A549 (cell line): ENCODE measurements around the gene TSKS. TPM values are rescaled to one million over a fixed set of nuclear protein-coding genes. Genes with fewer than 3 reads are reported as not detected.

Experiments used
- ATAC-seq, 2 experiments: fragments of 200-7000 bp in 1 of 2; fragments of >200 bp in 1 of 2; cut with Nextera tagmentation in 1 of 2; cut with Tn5 transposase in 1 of 2; 3 replicates each; pipeline versions ENCODE4 v1.8.0 to v1.9.1; 2018 to 2020; ENCODE audit warnings: mild to moderate bottlenecking in 1 of 2, moderate library complexity in 1 of 2
- CTCF ChIA-PET: fragments of 300-600 bp; sonication (Branson Sonifier 250); formaldehyde crosslinking; extraction: SDS; loops from one replicate; lab custom pipeline; 2021; ENCODE audit warnings: antibody characterized with exemption, inconsistent platforms; lab: Yijun Ruan, JAX
- POLR2A ChIA-PET: fragments of 350-600 bp; formaldehyde crosslinking; extraction: SDS; loops from one replicate; lab custom pipeline; 2021; ENCODE audit warnings: antibody characterized with exemption, inconsistent platforms; lab: Yijun Ruan, JAX
- DNase-seq, 2 experiments: peaks; one replicate each; pipeline versions ENCODE4 v3.0.0 to v3.0.0-alpha.2; 2011 to 2016; ENCODE audit warnings: low read depth in 1 of 2, low spot score in 1 of 2
- FAIRE-seq: peaks from 2 replicates; lab custom pipeline; 2011; peaks lifted over from hg19 to GRCh38; lab: Jason Lieb, UNC
- H3K27ac ChIP-seq, 2 experiments: fragments of >200 bp; sonication (Bioruptor Twin); formaldehyde crosslinking; 3 replicates each; pipeline ENCODE4 v1.5.1; 2016 to 2017
- H3K4me1 ChIP-seq: fragments of >200 bp; sonication (Bioruptor Twin); formaldehyde crosslinking; 3 replicates; pipeline ENCODE4 v1.6.1; 2016
- H3K4me2 ChIP-seq: fragments of >200 bp; sonication (Bioruptor Twin); formaldehyde crosslinking; 3 replicates; pipeline ENCODE4 v1.6.1; 2016
- H3K4me3 ChIP-seq: fragments of >200 bp; sonication (Bioruptor Twin); formaldehyde crosslinking; 3 replicates; pipeline ENCODE4 v1.5.1; 2016
- H3K9me3 ChIP-seq: fragments of >200 bp; sonication (Bioruptor Twin); formaldehyde crosslinking; 3 replicates; pipeline ENCODE4 v1.6.1; 2016
- CBX2 ChIP-seq: fragments of 200-600 bp; sonication (generic); IDR thresholded peaks from 2 replicates; pipeline ENCODE4 v1.6.1; 2016; ENCODE audit warnings: low read depth, mild to moderate bottlenecking, borderline replicate concordance
- CBX8 ChIP-seq: fragments of 200-600 bp; sonication (generic); IDR thresholded peaks from 2 replicates; pipeline ENCODE4 v1.6.1; 2016
- CEBPB ChIP-seq, 2 experiments: fragments of >200 bp in 1 of 2; sonication (Bioruptor Twin) in 1 of 2; formaldehyde crosslinking in 1 of 2; IDR thresholded peaks; 2 replicates each; pipeline ENCODE4 v1.6.1; 2012 to 2016
- CHD2 ChIP-seq: fragments of 150-350 bp; IDR thresholded peaks from 2 replicates; pipeline ENCODE4 v1.6.1; 2014; ENCODE audit warnings: low read length; ENCODE audit not compliant: partially characterized antibody
- ESRRA ChIP-seq: fragments of 150-350 bp; IDR thresholded peaks from 2 replicates; pipeline ENCODE4 v1.6.1; 2014; ENCODE audit warnings: mild to moderate bottlenecking, low read length, borderline replicate concordance
- HEYL ChIP-seq: fragments of 250-450 bp; sonication (Bioruptor Pico); IDR thresholded peaks from 2 replicates; pipeline ENCODE4 v1.8.0; 2021; ENCODE audit warnings: mild to moderate bottlenecking, moderate library complexity
- JUNB ChIP-seq: fragments of >200 bp; sonication (Bioruptor Twin); formaldehyde crosslinking; IDR thresholded peaks from 2 replicates; pipeline ENCODE4 v1.6.1; 2016
- MAZ ChIP-seq: fragments of 150-350 bp; IDR thresholded peaks from 2 replicates; pipeline ENCODE4 v1.6.1; 2014; ENCODE audit warnings: antibody characterized with exemption, low read depth, low read length, borderline replicate concordance
- MYC ChIP-seq: IDR thresholded peaks from 2 replicates; pipeline ENCODE4 v1.6.1; 2012; ENCODE audit warnings: mild to moderate bottlenecking, inconsistent platforms, low read length, improper control_type of control experiment, borderline replicate concordance
- NFE2L2 ChIP-seq: fragments of 150-350 bp; conservative IDR thresholded peaks from 2 replicates; pipeline ENCODE4 v1.6.1; 2014; ENCODE audit warnings: low read length
- NPAS2 ChIP-seq: fragments of 250-450 bp; sonication (Bioruptor Pico); IDR thresholded peaks from 2 replicates; pipeline ENCODE4 v1.8.0; 2022; ENCODE audit warnings: mild to moderate bottlenecking, moderate library complexity, borderline replicate concordance
- POLR2A ChIP-seq: IDR thresholded peaks from 2 replicates; pipeline ENCODE4 v1.6.1; 2012; ENCODE audit warnings: mild to moderate bottlenecking, low read length
- RAD21 ChIP-seq, 2 experiments: fragments of >200 bp in 1 of 2; sonication (Bioruptor Twin) in 1 of 2; formaldehyde crosslinking in 1 of 2; IDR thresholded peaks in 1 of 2; conservative IDR thresholded peaks in 1 of 2; 2 replicates in 1 of 2; 3 replicates in 1 of 2; pipeline ENCODE4 v1.6.1; 2012 to 2018; ENCODE audit warnings: inconsistent platforms in 1 of 2
- RFX5 ChIP-seq: fragments of 450-650 bp; IDR thresholded peaks from 2 replicates; pipeline ENCODE4 v1.7.1; 2014; ENCODE audit warnings: antibody characterized with exemption, mild to moderate bottlenecking, moderate library complexity
- ZC3H11A ChIP-seq: fragments of 450-650 bp; IDR thresholded peaks from 2 replicates; pipeline ENCODE4 v1.6.1; 2014; ENCODE audit warnings: antibody characterized with exemption, mild to moderate bottlenecking
- ZFP36 ChIP-seq: fragments of 450-650 bp; IDR thresholded peaks from 2 replicates; pipeline ENCODE4 v1.6.1; 2014; ENCODE audit warnings: borderline replicate concordance; ENCODE audit not compliant: partially characterized antibody
- ZSCAN20 ChIP-seq: fragments of 250-450 bp; sonication (Bioruptor Pico); IDR thresholded peaks from 2 replicates; pipeline ENCODE4 v1.8.0; 2022; ENCODE audit warnings: mild to moderate bottlenecking, moderate library complexity
- WGBS: methylation state at CpG from one replicate; pipeline ENCODE4 v1.1.6; 2017; ENCODE audit errors: missing lambda C conversion rate; 5-methylcytosine and 5-hydroxymethylcytosine counted together
- polyA plus RNA-seq, 4 experiments: library from polyadenylated mRNA; depleted of rRNA in 3 of 4; stranded (reverse); fragments of >200 nt; fragmentation: RNase III in 1 of 4; extraction: RNeasy Plus Mini Kit Qiagen cat#74134 plus additional on column Dnase treatment in 1 of 4; gene quantifications; 2 replicates in 3 of 4; 3 replicates in 1 of 4; pipeline ENCODE4 v1.2.3, GENCODE V29; 2011 to 2017
- TF ChIP-seq, protein P1 (sequence below): fragments of 200-600 bp; sonication (generic); IDR thresholded peaks from 2 replicates; pipeline ENCODE4 v1.6.1; 2016; ENCODE audit warnings: antibody characterized with exemption, mild to moderate bottlenecking, moderate library complexity
- TF ChIP-seq, protein P2 (sequence below): fragments of >200 bp; sonication (Bioruptor Twin); formaldehyde crosslinking; IDR thresholded peaks from 2 replicates; pipeline ENCODE4 v1.6.1; 2016
- TF ChIP-seq, protein P3 (sequence below): fragments of 450-650 bp; IDR thresholded peaks from 2 replicates; pipeline ENCODE4 v1.6.1; 2014; ENCODE audit warnings: antibody characterized with exemption
- TF ChIP-seq, protein P4 (sequence below): fragments of >200 bp; sonication (Bioruptor Twin); formaldehyde crosslinking; IDR thresholded peaks from 3 replicates; pipeline ENCODE4 v1.5.1; 2016

TSKS gene
- polyA plus RNA-seq, 2 of the 4 experiments (the other 2 are of a cell fraction) = not detected

DNA sequence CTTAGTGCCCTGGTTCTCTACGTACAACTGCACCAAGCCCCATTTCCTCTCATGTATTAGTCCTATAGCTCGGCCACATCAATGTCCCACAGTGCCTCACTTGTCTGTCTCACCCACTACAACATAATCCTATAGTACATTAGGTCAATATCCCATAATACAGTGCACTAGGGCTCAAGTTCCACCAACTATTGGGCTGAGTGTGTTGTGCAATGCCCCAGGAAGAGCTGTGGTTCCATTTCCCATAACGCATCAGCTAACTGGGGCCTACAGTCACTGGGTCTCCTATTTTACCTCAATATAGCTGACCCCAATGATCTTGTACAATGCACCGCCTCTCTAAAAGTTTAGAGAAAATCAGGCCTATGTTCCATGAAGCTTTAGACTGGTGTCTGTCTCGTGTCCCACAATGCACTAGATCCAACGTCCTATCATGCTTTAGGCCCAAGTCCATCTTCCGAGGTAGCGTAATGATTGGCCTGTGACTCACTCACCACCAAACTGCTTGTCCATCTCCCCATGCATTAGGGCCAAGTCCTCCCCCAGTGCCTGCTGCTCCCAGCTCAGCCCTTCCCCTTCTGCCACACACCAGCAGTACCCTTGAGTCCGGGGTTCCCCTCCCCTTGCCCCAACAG, 21.8 kb downstream of the TSKS start:
- FAIRE-seq = no peak
- Histone ChIP-seq H3K9me3 (no peaks in the 10 kb centered on the region), H3K27ac (no peak overlapping the region), H3K4me3 (no peak overlapping the region), H3K4me2 (no peak overlapping the region), H3K4me1 (no peaks in the 10 kb centered on the region)
- TF ChIP-seq RAD21 (conservative IDR thresholded peaks at IDR 0.05 in 1 of 2, IDR thresholded peaks at IDR 0.05 in 1 of 2) = no peak
- TF ChIP-seq, protein P1, sequence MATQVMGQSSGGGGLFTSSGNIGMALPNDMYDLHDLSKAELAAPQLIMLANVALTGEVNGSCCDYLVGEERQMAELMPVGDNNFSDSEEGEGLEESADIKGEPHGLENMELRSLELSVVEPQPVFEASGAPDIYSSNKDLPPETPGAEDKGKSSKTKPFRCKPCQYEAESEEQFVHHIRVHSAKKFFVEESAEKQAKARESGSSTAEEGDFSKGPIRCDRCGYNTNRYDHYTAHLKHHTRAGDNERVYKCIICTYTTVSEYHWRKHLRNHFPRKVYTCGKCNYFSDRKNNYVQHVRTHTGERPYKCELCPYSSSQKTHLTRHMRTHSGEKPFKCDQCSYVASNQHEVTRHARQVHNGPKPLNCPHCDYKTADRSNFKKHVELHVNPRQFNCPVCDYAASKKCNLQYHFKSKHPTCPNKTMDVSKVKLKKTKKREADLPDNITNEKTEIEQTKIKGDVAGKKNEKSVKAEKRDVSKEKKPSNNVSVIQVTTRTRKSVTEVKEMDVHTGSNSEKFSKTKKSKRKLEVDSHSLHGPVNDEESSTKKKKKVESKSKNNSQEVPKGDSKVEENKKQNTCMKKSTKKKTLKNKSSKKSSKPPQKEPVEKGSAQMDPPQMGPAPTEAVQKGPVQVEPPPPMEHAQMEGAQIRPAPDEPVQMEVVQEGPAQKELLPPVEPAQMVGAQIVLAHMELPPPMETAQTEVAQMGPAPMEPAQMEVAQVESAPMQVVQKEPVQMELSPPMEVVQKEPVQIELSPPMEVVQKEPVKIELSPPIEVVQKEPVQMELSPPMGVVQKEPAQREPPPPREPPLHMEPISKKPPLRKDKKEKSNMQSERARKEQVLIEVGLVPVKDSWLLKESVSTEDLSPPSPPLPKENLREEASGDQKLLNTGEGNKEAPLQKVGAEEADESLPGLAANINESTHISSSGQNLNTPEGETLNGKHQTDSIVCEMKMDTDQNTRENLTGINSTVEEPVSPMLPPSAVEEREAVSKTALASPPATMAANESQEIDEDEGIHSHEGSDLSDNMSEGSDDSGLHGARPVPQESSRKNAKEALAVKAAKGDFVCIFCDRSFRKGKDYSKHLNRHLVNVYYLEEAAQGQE = no peak
- TF ChIP-seq JUNB = no peak
- TF ChIP-seq, protein P2, sequence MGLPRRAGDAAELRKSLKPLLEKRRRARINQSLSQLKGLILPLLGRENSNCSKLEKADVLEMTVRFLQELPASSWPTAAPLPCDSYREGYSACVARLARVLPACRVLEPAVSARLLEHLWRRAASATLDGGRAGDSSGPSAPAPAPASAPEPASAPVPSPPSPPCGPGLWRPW = no peak
- TF ChIP-seq ESRRA = no peak
- no peak for TF ChIP-seq MAZ
- TF ChIP-seq CEBPB (IDR thresholded peaks at IDR 0.05) = 0 out of 4 replicates have a peak, but pooled peaks of 1 of the 2 experiments have one; percentile 31
- ChIA-PET POLR2A (no interaction called here), CTCF (interaction anchor here (0.8 to 1.6 kb wide), 7 partner anchors 12 to 69 kb away, joined by 3 to 6 read pairs (median 3); partner anchors contain the start of gene PRMT1)
- no peak for ATAC-seq
- DNase-seq = no peak
- 78% methylated on average over 9 of the region's 9 CpGs for WGBS

DNA sequence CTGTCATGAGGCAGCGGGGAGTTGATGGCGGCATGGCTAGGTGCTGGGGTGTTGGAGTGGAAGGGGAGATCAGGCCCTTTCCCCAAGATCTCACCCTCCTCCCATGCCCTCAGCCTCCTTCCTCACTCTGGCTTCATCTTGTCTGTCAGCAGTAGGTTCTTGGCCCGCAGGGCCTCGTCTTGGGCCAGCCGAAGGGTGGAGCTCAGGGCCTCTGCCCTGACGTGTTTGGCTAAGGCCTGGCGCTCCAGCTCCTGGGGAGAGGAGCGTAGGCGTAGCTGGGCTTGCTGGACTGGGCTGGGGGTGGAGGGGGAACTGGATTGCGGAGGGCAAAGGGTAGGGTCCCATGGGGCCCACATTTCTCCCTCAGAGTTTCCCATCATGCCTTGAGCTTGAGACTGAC, 23.2 kb downstream of the TSKS start:
- ChIA-PET CTCF (interaction anchor here (1.4 to 1.6 kb wide), 2 partner anchors 12 to 59 kb away, joined by 3 to 6 read pairs; no protein-coding TSS in a partner anchor), POLR2A (no interaction called here)
- DNase-seq (no peak), FAIRE-seq (no peak), ATAC-seq (no peak)
- Histone ChIP-seq H3K4me3 (no peak overlapping the region), H3K4me1 (no peaks in the 10 kb centered on the region), H3K27ac (no peak overlapping the region), H3K9me3 (no peaks in the 10 kb centered on the region), H3K4me2 (no peak overlapping the region)
- WGBS = 93% methylated on average over 10 of the region's 10 CpGs
- TF ChIP-seq NFE2L2 = no peak
- TF ChIP-seq MYC = no peak
- TF ChIP-seq, protein P1 = no peak
- no peak for TF ChIP-seq ZSCAN20 (CRISPR knock-in tag)
- peak; percentile 22; the same call in 1 of the 2 replicates for TF ChIP-seq POLR2A

DNA sequence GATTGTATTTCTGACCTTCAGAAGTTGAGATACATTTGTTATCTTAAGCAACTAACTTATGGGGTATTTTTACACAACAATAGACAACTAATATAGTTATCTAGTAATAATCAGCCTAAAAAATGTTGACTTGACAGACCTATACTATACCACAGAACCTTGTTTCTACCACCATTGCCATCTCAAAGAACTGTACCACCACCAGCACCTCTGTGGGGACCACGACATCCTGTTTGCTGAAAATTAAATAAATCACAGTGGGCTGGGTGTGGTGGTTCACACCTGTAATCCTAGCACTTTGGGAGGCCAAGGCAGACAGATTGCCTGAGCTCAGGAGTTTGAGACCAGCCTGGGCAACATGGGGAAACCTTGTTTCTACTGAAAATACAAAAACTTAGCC, 24.0 kb downstream of the TSKS start:
- Histone ChIP-seq H3K4me3 (no peak overlapping the region), H3K27ac (no peak overlapping the region), H3K4me1 (no peaks in the 10 kb centered on the region), H3K9me3 (no peaks in the 10 kb centered on the region), H3K4me2 (no peak overlapping the region)
- CTCF ChIA-PET = interaction anchor here (1.4 kb wide), 1 partner anchor 58 kb away, joined by 6 read pairs; no protein-coding TSS in a partner anchor
- DNase-seq = no peak
- WGBS = 65% methylated on average over 1 of the region's 1 CpG
- FAIRE-seq = no peak
- POLR2A ChIA-PET = interaction anchor here (0.7 kb wide), 1 partner anchor 84 kb away, joined by 3 read pairs; no protein-coding TSS in a partner anchor
- no peak for ATAC-seq
- TF ChIP-seq HEYL (CRISPR knock-in tag) (no peak), CBX2 (no peak), ZFP36 (no peak), CBX8 (no peak), RFX5 (no peak), CHD2 (no peak), NPAS2 (no peak), ZC3H11A (no peak)
- TF ChIP-seq, protein P3, sequence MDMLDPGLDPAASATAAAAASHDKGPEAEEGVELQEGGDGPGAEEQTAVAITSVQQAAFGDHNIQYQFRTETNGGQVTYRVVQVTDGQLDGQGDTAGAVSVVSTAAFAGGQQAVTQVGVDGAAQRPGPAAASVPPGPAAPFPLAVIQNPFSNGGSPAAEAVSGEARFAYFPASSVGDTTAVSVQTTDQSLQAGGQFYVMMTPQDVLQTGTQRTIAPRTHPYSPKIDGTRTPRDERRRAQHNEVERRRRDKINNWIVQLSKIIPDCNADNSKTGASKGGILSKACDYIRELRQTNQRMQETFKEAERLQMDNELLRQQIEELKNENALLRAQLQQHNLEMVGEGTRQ = no peak
- TF ChIP-seq, protein P2 = no peak
- TF ChIP-seq, protein P4, sequence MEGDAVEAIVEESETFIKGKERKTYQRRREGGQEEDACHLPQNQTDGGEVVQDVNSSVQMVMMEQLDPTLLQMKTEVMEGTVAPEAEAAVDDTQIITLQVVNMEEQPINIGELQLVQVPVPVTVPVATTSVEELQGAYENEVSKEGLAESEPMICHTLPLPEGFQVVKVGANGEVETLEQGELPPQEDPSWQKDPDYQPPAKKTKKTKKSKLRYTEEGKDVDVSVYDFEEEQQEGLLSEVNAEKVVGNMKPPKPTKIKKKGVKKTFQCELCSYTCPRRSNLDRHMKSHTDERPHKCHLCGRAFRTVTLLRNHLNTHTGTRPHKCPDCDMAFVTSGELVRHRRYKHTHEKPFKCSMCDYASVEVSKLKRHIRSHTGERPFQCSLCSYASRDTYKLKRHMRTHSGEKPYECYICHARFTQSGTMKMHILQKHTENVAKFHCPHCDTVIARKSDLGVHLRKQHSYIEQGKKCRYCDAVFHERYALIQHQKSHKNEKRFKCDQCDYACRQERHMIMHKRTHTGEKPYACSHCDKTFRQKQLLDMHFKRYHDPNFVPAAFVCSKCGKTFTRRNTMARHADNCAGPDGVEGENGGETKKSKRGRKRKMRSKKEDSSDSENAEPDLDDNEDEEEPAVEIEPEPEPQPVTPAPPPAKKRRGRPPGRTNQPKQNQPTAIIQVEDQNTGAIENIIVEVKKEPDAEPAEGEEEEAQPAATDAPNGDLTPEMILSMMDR = no peak
